ENCODE measurements around the gene FAIM.

DNA sequence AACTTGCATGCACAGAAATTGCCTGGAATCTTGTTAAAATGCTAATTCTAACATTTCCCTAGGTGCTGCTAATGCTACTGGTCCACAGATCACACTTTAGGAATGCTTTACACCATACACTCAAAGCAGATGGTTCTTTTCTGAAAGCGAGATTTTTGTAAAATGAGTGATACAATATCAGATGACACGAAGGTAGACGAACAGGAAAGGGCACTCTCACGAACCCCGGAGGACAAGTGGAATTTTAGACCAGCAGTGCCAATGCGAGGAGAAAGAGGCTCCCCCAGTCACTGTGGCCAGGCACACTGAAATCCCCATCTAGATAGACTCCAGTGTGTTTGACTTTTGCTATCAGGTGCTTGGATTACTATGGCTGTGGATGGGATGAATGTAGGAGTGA lies 21.0 kb downstream of the FAIM start:
- TF ChIP-seq CTCF (IDR thresholded peaks at IDR 0.05) = no peak
- TF ChIP-seq POLR2A (IDR thresholded peaks at IDR 0.05) = no peak
